ENCODE results near the gene RNF112.

RNF112 gene

DNA sequence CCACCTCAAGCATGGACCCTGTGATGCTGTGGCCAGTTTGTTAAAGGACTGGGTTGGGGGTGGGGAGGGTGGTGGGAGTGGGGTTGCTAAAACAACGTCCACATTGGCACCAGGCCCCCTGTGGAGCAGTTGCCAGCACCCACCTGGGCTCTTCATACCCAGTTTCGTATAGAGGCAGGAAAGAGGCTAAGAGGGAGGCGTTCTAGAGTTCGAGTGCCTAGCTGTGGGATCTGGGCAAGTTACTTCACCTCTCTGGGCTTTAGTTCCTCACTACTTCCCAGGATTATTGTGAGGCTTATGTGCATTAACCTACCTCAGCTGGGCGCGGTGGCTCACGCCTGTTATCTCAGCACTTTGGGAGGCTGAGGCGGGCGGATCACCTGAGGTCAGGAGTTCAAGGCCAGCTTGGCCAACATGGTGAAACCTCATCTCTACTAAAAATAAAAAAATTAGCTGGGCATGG lies 25.5 kb upstream of the RNF112 start:
- TF ChIP-seq, protein P1, sequence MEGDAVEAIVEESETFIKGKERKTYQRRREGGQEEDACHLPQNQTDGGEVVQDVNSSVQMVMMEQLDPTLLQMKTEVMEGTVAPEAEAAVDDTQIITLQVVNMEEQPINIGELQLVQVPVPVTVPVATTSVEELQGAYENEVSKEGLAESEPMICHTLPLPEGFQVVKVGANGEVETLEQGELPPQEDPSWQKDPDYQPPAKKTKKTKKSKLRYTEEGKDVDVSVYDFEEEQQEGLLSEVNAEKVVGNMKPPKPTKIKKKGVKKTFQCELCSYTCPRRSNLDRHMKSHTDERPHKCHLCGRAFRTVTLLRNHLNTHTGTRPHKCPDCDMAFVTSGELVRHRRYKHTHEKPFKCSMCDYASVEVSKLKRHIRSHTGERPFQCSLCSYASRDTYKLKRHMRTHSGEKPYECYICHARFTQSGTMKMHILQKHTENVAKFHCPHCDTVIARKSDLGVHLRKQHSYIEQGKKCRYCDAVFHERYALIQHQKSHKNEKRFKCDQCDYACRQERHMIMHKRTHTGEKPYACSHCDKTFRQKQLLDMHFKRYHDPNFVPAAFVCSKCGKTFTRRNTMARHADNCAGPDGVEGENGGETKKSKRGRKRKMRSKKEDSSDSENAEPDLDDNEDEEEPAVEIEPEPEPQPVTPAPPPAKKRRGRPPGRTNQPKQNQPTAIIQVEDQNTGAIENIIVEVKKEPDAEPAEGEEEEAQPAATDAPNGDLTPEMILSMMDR (IDR thresholded peaks at IDR 0.05; ENCODE audit: low read depth, low read length, missing control alignments), result no peak
- Histone ChIP-seq H3K27ac (no peak overlapping the region), H3K27me3 (replicated peaks) (no peaks in the 10 kb centered on the region), H3K4me3 (ENCODE audit: low read depth, low read length) (no peak overlapping the region), H3K36me3 (replicated peaks) (peaks cover 40% of the 10 kb centered on the region)
- in situ Hi-C loops (cut with HindIII; ENCODE audit: low pct_ligation_motif_present, low sequenced_read_pairs), result no loop called here
- no peak for DNase-seq

- peaks cover 32% of the 10 kb centered on the region for H3K36me3 ChIP-seq (replicated peaks)
- H3K4me3 ChIP-seq (ENCODE audit: low read depth, low read length), result peak overlapping the region; percentile 38
- in situ Hi-C loops (cut with HindIII; ENCODE audit: low pct_ligation_motif_present, low sequenced_read_pairs), result no loop called here
- peak; percentile 66 for DNase-seq
- no peaks in the 10 kb centered on the region for H3K27me3 ChIP-seq (replicated peaks)
- H3K27ac ChIP-seq, result peak overlapping the region; percentile 33
- TF ChIP-seq, protein P1 (IDR thresholded peaks at IDR 0.05; ENCODE audit: low read depth, low read length, missing control alignments), result no peak
Measured at GRCh38 chr17:19386051-19386929, 24.7 kb upstream of the RNF112 start.

DNA sequence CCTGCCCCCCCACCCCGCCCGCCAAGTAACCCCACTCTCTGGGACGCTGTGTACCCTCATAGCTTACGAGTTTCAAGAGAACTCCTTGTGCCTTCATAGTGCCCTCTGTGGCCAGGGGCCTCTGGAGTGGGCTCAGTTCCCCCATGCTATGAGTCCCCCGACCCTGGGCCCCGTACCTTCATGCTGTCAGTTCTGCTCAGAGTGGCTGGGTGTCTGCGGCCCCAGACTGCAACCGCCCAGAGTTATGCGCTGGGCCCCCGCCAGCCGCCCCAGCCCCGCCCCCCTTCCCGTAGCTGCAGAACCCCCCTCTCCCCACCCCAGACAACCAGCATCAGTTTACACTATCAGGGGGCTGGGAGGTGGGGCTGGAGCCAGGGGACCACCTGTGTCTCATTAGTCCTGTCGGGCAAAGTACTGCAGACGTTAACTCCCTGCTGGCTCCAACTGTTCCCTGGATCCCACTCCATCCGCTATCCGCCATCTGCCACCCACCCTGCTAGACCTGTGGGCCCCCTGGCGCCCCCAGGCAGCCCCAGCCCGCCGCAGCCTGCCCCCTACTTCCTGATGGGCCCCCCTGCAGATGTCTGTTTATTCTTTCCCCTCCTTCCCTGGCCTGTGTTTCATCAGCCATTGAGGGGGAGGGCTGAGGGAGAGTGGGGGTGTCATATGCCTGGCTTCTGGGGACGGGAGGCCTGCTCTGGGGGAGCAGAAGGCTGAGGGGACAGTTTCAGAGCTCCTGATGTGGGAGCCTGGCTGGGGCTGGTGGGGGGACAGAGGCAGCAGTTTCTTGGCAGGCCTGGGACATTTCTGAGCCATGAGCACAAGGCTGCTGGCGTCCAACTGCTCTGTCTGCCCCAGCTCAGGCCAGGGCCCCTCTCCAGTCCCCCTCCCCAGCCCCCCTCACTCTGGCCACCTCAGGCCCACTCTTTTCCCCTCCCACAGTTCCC lies 23.8 kb upstream of the RNF112 start, which contains the start of gene MFAP4:
TSS of gene MFAP4 (minus strand) at position 217 of the 947 bp plus-strand sequence. CDS start at position 182, 35 bp downstream.
- DNase-seq, result peak; percentile 56
- TF ChIP-seq, protein P1 (IDR thresholded peaks at IDR 0.05; ENCODE audit: low read depth, low read length, missing control alignments), result no peak
- Histone ChIP-seq H3K27me3 (replicated peaks) (no peaks in the 10 kb centered on the region), H3K27ac (peak within 1 kb of the TSS; percentile 33), H3K4me3 (ENCODE audit: low read depth, low read length) (peak within 1 kb of the TSS; percentile 38), H3K36me3 (replicated peaks) (peaks cover 25% of the 10 kb centered on the region)
- in situ Hi-C loops (cut with HindIII; ENCODE audit: low pct_ligation_motif_present, low sequenced_read_pairs), result no loop called here

DNA sequence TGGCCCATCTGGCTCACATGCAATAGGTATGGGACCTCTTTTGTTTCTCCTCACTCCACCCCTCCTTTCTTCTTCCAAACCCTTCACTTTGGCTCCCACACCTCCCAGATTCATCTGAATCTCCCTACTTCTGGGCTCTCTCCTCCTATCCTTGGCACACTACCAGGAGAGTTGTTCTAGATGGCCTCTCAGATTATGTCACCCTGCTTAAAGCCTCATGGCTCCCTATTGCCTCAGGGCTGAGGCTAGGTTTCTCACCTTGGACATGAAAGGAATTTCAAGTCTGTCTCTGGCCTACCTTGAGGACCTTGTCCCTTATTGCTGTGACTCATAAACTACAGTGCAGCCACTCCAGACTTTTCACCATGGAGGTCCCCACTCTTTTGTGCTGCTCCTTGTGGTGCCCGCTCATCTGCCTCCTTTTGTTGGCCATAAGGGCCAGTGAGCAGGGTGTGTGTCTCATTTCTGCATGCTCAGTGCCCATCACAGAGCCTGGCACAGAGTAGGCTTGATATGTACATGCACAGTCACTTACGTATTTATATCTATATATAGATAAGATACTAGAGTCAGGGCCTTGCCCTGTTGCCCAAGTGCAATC lies 23.0 kb upstream of the RNF112 start:
- no peak overlapping the region for H3K27ac ChIP-seq

More for the DNA sequence above, 23.0 kb upstream of the RNF112 start:
- H3K27me3 ChIP-seq (replicated peaks), result no peaks in the 10 kb centered on the region
- peaks cover 18% of the 10 kb centered on the region for H3K36me3 ChIP-seq (replicated peaks)
- TF ChIP-seq, protein P1 (IDR thresholded peaks at IDR 0.05; ENCODE audit: low read depth, low read length, missing control alignments), result no peak
- in situ Hi-C loops (cut with HindIII; ENCODE audit: low pct_ligation_motif_present, low sequenced_read_pairs), result no loop called here
- no peak for DNase-seq
- no peak overlapping the region for H3K4me3 ChIP-seq (ENCODE audit: low read depth, low read length)

Data from brain microvascular endothelial cell (primary cell).